H4 (cell line): ENCODE measurements around the gene DOCK9. TPM values are rescaled to one million over a fixed set of nuclear protein-coding genes. Genes with fewer than 3 reads are reported as not detected.

Experiments used
- DNase-seq: peaks from one replicate; pipeline ENCODE4 v3.0.0-alpha.2; 2015; ENCODE audit warnings: low spot score
- total RNA-seq: library from RNA; depleted of rRNA; stranded (reverse); fragments of >200 nt; shearing (Covaris generic); gene quantifications from 2 replicates; pipeline ENCODE4 v1.2.3, GENCODE V29; 2014

DOCK9 gene
- total RNA-seq, 1 experiment from 2014 or later: 2.3 TPM

DNA sequence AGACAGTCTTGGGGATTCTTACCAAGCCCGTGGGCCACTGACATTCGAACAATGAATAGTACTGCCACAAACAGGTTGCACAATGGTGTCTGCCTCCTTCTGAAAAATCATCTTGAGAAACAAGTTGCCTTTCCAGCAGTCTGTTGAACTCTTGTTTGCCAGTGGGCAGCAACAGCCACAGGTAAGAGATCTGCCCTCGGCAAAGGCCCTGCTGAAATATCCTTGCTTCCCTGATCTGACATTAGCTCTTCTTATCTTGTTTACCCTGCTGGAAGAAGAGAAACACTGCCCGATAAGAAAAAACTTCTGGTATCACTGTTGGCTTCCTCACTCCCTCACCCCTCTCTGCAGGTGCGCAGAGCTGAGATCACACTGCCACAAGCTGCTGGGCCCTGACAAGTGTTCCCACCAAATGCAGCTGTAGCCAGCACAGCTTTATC is 2.0 kb downstream of the DOCK9 start:
- no peak for DNase-seq

GRCh38 chr13:98974053-98974452 is 3.8 kb downstream of the DOCK9 start:
- DNase-seq: no peak

GRCh38 chr13:98972627-98973026 is 5.2 kb downstream of the DOCK9 start:
- DNase-seq: no peak

GRCh38 chr13:98972059-98972458 is 5.8 kb downstream of the DOCK9 start:
- DNase-seq: no peak

DNA sequence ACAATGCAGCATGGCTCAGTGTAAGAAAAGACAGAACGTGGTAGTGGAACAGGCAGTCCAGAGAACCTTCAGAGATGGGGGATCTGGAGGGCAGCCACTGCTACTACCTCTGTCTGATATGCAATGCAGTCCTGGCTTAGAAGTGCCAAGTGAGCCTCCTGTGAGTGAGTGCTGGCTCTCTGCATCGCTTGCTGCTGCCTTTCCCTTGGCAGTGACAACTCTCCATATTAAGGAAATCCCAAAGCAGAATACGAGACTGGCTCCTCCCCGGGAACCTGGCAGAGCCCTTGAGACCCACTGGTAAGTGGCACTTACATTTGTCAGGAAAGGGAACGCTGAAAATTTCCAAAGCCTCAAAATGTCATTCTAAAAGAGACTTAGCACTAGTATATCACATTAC is 7.5 kb downstream of the DOCK9 start:
- no peak for DNase-seq

DNA sequence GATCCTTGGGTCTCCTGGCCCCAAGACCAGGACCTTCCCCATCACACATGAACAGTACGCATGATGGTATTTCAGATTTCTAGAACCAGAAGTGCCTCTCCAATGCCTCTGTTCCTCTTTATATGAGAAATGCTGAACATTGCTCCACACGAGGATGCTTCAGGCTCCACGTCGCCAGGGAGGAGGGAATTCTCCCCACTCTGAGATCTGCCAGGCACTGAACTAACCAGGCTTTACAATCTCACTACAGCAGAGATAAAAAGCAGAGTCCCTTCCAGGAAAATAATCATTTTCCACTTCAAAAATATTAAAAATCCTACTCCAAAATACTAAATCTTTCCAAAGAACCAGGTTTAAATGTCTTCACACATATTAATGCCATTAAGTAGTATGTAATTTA is 10.4 kb downstream of the DOCK9 start:
- DNase-seq: no peak

GRCh38 chr13:98966019-98966418 is 11.8 kb downstream of the DOCK9 start:
- no peak for DNase-seq

- DNase-seq: no peak
Measured at GRCh38 chr13:98965325-98965724, 12.5 kb downstream of the DOCK9 start.

- no peak for DNase-seq
Measured at GRCh38 chr13:98963917-98964316, 13.9 kb downstream of the DOCK9 start.

DNA sequence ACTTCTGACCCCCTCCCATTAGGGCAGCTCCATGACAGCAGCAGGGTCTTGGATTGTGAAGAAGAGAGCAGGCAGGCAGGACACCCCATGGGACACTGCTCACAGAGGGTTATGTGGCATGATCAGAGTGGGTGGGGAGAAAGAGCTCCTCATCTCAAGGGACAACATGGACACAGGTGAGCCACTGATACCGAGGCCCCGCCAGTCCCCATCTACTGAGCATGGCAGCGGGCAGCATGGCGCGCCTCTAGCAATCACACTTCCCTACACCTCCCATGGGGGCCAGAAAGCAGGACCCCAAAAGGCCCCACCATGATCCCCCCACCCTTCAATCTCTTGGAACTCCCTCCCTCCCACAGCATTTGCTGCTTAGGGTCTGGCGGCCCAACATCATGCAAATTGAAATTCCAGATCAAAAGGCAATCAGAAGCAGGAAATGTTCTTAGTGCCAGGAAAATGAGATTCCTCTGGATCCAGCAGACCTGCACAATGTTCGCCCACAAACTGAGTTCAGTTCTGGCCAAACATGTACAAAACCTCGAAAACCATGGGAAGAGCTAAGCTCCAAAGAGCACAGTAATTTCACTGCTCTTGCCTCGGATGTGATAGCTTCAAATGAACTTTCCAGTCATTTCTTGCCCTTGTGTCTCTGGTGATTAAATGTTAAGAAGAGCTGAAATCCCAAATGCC is 14.8 kb downstream of the DOCK9 start:
- no peak for DNase-seq

DNA sequence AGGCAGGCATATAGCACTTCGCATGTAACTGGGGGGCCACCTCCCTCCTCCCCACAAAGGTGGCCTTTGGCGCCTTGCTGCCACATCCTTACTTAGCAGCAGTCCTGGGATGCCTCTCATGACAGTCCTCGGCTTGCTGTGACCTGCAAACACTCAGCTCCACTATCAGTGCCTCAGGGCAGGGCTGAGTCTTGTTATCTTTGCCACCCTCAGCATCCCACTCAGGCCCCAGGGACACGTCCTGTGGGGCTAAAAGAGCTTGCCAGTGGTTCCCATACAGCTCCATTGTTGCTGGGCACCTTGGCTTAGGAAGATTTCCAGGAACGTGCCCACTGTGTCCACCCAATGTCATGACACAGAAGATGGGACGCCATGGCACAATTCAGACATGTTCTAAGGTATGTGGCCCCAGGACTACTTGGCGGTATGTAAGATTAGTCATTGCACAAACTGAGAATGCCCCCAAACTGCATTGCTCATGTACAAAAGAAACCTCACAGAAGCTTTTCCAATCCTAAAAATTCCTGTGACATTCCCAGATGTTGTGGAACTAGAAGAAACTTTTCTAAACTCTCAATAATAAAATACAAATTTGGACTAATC is 16.3 kb downstream of the DOCK9 start:
- no peak for DNase-seq

- DNase-seq: no peak
Measured at GRCh38 chr13:98960606-98961502, 17.0 kb downstream of the DOCK9 start.

DNA sequence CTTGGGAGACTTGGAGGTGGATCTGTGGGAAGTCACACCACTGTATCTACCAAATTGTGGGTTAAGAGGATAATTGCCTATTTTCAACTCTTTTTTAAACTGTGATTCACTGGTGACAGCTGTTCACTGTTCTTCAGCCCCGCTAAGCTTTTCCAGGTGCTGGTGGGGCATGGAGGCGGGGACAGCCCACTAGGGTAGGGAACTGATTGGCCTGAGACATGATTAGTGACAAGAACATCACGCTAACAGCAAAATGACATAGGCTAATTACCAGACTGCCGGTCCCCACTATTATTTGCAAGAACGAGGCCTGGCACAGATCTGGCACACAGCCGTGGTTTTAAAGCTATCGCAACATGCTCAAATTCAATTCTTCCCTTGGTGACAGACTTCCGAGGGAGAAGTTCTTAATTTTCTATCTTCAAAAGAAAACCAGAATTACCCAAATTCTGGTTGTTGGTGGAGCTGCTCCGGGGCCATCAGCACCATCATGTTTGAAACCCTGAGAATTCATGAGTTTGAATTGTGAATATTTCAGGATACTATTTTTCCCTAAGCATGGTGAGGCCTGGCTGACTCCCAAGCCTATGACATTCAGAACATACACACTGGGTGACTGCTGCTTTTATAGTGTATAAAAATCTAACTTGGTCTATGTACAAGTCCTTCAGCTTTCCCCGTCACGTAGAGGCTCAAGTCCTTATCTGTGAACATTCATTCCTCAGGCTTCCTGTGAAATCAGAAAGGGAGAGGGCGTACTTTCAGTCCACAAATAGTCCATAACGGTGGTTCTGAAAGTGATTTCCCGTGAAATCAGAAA is 17.9 kb downstream of the DOCK9 start:
- no peak for DNase-seq

DNA sequence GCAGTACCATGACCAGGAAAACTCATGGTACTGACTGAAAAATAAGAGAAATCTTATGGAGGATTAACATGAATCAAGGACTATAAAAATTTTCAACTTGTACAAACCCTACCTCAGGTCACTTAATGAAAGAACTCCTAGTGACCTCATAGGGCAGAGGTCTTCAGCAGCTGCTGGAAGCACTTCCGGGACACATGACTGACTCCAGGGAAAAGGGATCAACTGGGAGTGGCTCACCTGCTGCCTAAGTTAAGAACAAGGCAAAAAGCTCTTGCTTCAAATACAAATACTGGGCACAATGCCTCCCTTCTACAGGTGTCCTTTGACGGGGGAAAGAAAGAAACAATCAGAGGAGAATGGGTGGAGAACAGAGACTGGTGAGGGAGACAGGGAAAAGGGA is 18.6 kb downstream of the DOCK9 start:
- no peak for DNase-seq

GRCh38 chr13:98958443-98958794 is 19.4 kb downstream of the DOCK9 start:
- no peak for DNase-seq

DNA sequence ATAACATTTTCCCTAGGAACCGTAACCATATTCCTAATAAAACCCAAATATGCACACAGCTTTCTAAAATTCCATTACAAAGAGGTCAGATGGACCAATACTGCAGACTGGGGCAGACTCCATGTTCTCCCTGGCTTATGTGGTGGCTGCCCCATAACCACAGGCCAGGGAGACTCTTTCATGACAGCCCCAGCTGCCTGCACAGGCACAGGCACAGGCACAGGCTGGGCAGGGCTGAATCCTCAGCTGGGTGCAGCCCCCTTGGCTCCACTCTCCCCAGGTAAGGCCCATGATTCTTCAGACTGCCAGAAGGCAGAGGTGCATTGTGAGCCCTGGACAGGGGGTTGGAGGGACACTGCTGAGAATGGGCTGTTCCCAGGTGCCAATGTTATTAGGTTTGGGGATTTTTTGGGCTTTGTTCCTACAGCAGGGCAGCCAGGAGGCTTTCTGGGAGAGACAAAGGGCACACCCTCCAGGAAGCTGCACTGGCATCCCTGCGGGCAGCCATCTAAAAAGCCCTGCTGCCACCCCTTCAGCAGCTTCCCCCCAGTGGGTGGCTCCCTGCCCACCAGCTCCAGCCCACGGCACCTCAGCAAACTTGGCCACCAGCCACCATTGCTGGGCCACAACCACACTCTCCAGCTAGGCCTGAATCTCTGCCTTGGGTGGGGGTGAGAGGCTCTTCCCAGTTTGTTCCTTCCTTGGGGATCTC is 20.0 kb downstream of the DOCK9 start:
- DNase-seq: no peak

DNA sequence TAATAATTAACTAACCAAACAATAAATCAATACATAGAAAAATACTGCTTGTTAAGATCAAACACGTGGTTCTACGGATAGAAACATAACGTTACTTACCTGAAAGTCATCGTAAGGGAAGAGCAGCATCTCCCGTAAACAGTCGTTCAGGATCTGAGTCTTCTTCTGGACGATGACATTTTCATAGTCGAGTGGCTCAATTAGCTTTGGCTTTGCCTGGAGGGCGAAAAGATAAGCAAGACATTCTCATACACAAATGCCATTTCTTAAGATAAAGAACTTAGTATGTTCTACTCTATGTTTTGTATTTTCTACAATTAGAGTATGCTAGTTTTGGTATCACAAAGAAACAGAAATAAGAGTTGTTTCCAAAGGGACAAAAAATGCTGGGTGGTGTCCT is 22.5 kb downstream of the DOCK9 start:
- no peak for DNase-seq

- no peak for DNase-seq
Measured at GRCh38 chr13:98954313-98954712, 23.6 kb downstream of the DOCK9 start.

- no peak for DNase-seq
Measured at GRCh38 chr13:98951266-98951665, 26.6 kb downstream of the DOCK9 start.

GRCh38 chr13:98950705-98951104 is 27.2 kb downstream of the DOCK9 start:
- DNase-seq: no peak

DNA sequence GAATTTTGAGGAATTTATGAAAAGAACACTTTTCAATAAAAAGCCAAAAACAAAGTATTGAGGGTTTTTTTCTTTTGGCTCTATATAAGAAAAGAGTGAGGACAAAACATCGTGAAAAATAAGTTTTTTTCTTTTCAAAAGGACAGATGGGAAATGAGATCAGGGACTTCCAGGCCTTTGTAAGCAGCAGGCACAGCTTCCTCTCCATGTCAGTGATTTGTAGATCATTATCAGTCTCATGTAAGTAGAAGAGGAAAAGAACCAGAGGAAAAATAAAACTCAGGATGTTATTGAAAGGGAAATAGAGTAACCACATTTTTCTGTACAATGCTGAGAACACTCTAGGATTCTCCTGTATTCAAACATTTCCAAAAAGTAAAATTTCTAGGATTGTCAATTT is 29.9 kb downstream of the DOCK9 start:
- no peak for DNase-seq
